PC-9 (cell line): ENCODE results near the gene SEPTIN6.

Experiments
- CTCF ChIP-seq: fragments of 200-600 bp; sonication (generic); conservative IDR thresholded peaks from 2 replicates; pipeline ENCODE4 v1.6.1; 2017; ENCODE audit warnings: mixed run types, antibody characterized with exemption, mild to moderate bottlenecking, moderate library complexity
- EZH2 ChIP-seq: fragments of 200-600 bp; sonication (generic); IDR thresholded peaks from 2 replicates; pipeline ENCODE4 v1.8.0; 2017; ENCODE audit warnings: antibody characterized with exemption, low read depth

GRCh38 chrX:119690921-119691716, 1.8 kb downstream of the SEPTIN6 start:
- TF ChIP-seq CTCF (no peak), EZH2 (no peak)
